Mesodermal cell (in vitro differentiated cells): ENCODE data around the gene PLD6.
"Not testable (repeated sequence)": the region's sequence is repeated elsewhere in the genome, so short reads cannot be mapped to it uniquely, and the experiment has no call there.

Experiments
- H3K27ac ChIP-seq: 2 replicates; pipeline ENCODE4 v1.7.0; 2013; ENCODE audit warnings: mild to moderate bottlenecking, low read depth, low read length, moderate library complexity; ENCODE audit not compliant: severe bottlenecking
- H3K36me3 ChIP-seq: 2 replicates; pipeline ENCODE4 v1.7.1; 2013; ENCODE audit warnings: mild to moderate bottlenecking, low read length, moderate library complexity; ENCODE audit not compliant: control insufficient read depth, insufficient read depth
- H3K4me1 ChIP-seq: one replicate; pipeline ENCODE4 v1.7.1; 2013; ENCODE audit warnings: mild to moderate bottlenecking, low read length; ENCODE audit not compliant: insufficient read depth, control insufficient read depth, poor library complexity, severe bottlenecking
- H3K4me3 ChIP-seq: 2 replicates; pipeline ENCODE4 v1.7.0; 2013; ENCODE audit warnings: low read length, control low read depth, mild to moderate bottlenecking; ENCODE audit not compliant: insufficient read depth, poor library complexity, severe bottlenecking; ENCODE audit errors: extremely low read depth
- H3K9me3 ChIP-seq: 2 replicates; pipeline ENCODE4 v1.7.1; 2013; ENCODE audit warnings: mild to moderate bottlenecking, low read length, moderate library complexity; ENCODE audit not compliant: control insufficient read depth
- WGBS, 2 experiments: methylation state at CpG; one replicate each; pipeline ENCODE4 v1.1.5; 2013; ENCODE audit warnings: missing lambda C conversion rate in 2 of 2; ENCODE audit not compliant: insufficient coverage in 2 of 2; 5-methylcytosine and 5-hydroxymethylcytosine counted together

The PLD6 gene

DNA sequence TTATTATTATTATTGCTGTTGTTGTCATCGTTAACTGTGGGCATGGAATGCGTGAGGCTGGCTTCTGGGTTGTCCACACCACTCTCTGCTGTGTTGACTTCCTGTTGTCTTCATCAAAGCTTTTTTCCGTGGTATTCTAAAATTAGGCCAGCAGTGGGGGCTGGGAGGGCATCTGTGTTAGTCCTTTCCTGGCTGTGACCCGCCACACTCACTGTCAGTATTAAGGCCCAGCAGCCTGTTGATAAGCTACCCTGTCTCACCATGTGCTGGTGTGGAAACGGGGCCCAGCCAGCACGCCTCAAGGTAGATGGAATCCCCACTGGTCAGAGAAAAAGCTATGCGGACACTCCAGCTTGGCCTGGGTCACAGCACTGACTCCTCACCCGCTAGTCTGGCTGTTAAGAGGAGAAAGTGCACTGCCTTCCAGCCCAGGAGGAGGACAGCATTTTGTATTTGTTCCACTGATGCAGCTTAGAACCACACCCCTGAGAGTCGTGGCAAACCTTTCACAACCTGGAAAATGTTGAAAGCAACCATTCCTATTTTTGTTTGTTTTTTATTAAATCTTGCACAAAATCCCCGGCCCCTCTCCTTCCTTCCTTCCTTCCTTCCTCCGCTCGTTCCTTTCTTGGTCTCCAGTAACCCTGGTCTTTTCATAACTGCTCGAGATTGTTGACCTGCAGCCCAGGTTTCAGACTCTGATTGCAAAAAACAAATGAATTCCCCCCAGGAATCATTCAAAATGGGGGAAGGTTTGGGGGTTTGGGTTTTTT lies 21.0 kb downstream of the PLD6 start:
- not testable (repeated sequence) for H3K4me3 ChIP-seq
- peaks cover 74% of the 10 kb centered on the region for H3K36me3 ChIP-seq

DNA sequence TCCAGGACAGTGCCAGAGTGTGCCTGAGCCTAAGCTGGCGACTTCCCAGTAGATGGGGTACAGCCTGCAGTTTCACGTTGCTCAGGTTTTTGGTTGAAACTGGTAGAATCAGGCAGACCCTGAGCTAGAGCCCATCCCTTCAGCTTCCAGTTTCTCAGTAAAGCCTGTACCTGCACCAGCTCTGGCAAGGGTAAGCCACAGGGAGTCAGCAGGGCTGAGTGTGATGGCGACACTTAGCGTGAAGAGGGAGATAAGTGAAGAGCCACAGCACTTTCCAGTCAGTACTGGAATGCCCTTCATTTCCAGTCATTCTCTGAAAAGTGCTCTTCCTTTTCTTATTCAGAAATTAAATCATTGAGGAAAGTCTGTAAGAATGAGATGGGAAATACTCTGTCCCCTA lies 22.4 kb downstream of the PLD6 start:
- Histone ChIP-seq H3K4me3 (no peak overlapping the region), H3K36me3 (peaks cover 75% of the 10 kb centered on the region), H3K27ac (peak overlapping the region; percentile 25), H3K4me1 (peaks cover 48% of the 10 kb centered on the region), H3K9me3 (no peaks in the 10 kb centered on the region)
- 100% methylated on average over 2 to 3 of the region's 4 CpGs for WGBS, 2 experiments

More for the DNA sequence above, 21.0 kb downstream of the PLD6 start:
- peaks cover 60% of the 10 kb centered on the region for H3K4me1 ChIP-seq
- H3K9me3 ChIP-seq, H3K27ac ChIP-seq: not testable (repeated sequence)
- WGBS, 2 experiments: 90 to 92% methylated on average over 5 to 7 of the region's 13 CpGs

DNA sequence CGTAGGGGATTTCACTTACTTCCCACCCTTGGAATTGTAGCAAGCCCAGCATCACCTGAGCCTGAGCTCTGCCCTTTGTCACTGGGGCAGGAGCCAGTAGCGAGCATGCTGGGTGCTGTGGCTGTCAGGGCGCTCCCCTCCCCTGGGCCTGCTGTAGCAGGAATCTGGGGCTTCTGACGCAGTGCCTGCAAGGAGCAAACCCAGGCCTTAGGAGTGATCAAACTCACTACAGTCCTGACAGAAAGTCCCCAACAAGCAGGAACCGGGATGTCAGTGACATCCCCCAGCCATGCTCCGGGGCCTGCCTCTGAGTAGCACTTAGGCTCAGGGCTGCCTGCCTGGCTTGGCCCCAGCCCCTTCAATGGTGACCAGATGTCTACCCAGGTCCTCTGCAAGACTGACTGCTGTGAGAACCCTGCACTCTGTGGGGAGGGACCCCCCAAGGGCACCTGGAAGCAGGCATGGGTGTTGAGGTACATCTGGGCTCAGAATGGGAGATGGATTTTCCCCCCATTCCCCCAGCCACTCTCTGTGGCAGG lies 23.5 kb downstream of the PLD6 start:
- WGBS, 2 experiments: 92 to 95% methylated on average over 5 to 6 of the region's 6 CpGs
- Histone ChIP-seq H3K36me3 (peaks cover 75% of the 10 kb centered on the region), H3K4me1 (peaks cover 40% of the 10 kb centered on the region), H3K9me3 (no peaks in the 10 kb centered on the region), H3K4me3 (no peak overlapping the region), H3K27ac (no peak overlapping the region)

DNA sequence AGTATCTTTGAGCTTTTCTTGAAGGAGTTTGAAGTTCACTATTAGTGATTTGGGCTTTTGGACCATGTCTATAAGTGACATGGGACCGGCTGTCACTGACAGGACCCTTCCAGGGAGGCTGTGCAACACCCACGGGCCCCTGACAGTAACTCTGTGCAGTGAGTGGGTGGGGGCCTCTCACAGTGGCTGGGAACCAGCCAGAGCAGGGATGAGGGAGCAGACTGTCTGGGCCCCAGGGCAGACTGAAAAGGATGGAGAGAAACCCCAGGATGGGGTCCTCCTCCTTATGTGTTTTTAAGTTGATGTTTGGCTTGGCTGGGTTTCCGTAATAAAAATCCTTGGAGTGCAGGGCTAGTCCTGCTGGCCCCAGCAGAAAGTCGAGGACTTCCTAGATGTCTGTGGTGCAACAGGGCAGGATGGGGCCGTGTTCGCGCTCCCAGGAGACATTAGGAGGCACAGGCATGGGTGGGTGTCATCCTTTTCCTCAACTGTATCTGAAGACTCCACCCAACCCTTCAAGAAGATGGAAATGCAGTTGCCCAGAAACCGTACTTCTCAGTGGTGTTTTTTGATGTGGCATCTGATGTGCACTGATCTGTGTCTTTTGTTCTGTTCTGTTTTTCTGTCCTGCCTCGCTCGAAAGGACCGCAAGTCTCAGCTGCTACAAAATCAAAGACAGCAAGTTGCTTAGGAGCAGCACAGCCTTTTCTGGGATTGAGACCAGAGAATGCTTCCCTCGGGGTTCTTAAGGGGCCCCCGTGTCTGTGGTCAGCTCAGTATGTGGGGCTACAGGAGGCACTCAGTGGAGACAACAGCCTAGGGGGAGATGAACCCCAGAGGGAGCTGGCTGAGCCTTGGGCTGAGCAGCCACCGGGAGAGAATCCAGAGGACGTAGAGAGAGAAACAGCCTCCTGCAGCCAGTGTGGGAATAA lies 24.2 kb downstream of the PLD6 start:
- H3K9me3 ChIP-seq: no peaks in the 10 kb centered on the region
- peaks cover 32% of the 10 kb centered on the region for H3K4me1 ChIP-seq
- WGBS, 2 experiments: 91 to 93% methylated on average over 10 to 15 of the region's 15 CpGs
- no peak overlapping the region for H3K27ac ChIP-seq
- H3K36me3 ChIP-seq: peaks cover 75% of the 10 kb centered on the region
- no peak overlapping the region for H3K4me3 ChIP-seq

DNA sequence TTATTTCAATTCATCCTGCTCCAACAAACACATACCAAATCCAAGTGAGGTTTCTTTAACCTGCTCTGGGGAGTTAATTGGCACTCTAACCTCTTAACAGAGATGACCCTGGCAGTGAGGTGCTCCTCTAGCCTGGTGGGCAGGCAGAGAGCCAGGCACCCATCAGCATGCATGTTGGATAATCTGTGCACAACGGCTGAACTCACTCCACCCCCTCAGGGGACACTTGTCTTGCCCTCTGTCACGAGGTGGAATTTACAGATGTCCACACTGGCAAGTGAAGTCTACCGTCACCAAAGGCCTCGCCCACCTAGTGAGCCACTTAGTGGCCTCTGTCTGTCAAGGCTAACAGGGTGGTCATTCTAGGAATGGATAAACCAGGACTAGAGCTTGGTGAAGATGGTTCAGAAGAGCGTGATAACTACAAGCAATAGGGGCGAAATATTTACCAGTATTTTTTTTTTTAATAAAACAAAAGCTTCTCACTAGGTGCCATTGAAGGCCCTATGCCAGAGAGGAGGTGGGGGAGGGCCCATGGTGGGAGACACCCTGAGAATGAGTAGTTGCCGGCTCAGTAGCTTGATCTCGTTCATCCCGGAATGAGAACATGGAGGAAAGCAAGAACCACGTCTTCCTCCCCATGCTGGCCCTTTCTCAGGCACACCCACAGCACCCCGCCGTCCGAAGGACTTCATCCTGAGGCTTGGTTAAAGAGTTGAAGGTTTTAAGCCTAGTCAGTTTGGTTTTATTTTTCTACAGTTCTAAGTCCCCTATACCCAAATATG lies 25.2 kb downstream of the PLD6 start:
- Histone ChIP-seq H3K9me3 (no peaks in the 10 kb centered on the region), H3K4me3 (no peak overlapping the region), H3K36me3 (peaks cover 75% of the 10 kb centered on the region), H3K27ac (no peak overlapping the region), H3K4me1 (peaks cover 22% of the 10 kb centered on the region)
- WGBS, 2 experiments: 93 to 100% methylated on average over 5 to 8 of the region's 13 CpGs

DNA sequence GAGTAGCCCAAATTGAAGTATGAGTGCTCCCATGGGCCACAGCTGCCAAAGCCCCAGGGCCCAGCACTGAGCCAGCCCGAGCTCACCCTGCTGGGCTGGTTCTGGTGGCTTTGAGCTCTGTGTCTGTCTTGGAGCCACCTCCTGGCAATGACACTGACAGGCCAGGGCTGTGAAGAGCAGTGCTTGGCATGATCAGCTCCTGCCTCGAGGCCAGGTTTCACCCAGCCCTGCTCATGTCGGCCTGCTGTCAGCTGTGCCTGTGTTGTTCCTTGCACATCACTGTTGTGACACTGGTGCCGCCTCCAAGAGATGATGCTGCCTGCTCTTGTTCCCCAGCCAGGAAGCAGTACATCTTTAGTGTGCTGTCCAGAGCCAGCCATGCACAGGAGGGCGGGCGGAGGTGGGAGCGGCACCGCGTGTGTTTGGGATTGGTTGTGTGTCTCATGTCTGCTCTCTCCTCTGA lies 26.0 kb downstream of the PLD6 start:
- Histone ChIP-seq H3K27ac (no peak overlapping the region), H3K4me3 (no peak overlapping the region), H3K4me1 (peaks cover 15% of the 10 kb centered on the region), H3K9me3 (no peaks in the 10 kb centered on the region), H3K36me3 (peaks cover 77% of the 10 kb centered on the region)
- WGBS, 2 experiments: 95 to 100% methylated on average over 5 to 8 of the region's 9 CpGs

DNA sequence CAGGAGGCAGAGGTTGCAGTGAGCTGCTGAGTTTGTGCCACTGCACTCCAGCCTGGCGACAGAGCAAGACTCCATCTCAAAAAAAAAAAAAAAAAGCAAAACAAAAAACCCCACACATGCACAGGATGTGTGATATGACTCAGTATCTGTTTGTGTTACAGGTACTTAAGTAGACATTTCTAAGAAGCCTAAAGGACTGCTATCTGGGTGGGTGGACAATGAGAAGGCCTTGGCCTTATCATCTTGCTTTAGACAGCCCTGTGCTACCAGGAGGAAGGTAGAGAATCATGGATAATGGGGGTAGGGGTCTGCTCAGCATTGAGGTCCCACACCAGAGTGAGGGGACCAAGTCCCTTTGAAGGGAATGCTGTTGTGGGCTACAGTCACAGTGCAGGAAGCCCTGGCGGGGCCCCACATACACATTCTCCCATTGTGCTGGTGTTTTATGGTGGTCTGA lies 26.7 kb downstream of the PLD6 start:
- H3K4me3 ChIP-seq: no peak overlapping the region
- H3K9me3 ChIP-seq: no peaks in the 10 kb centered on the region
- no CpG with 5 or more reads among the region's 2 CpGs for WGBS, 2 experiments
- peak overlapping the region; percentile 29 for H3K27ac ChIP-seq
- peaks cover 9% of the 10 kb centered on the region for H3K4me1 ChIP-seq
- H3K36me3 ChIP-seq: peaks cover 84% of the 10 kb centered on the region

DNA sequence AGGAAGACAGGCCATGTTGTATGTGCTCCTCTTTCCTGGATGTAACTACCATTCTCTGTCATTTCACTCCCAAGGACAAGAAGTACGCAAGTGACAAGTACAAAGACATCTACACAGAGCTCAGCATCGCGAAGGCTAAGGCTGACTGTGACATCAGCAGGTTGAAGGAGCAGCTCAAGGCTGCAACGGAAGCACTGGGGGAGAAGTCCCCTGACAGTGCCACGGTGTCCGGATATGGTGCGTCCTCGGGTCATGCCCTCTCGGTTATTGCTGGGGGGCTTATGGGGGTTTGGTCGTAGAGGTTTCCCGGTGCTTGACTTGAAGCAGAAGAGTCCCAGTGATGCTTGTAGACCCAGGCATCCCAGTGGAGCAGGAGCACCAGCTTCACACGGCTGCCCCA lies 29.0 kb downstream of the PLD6 start:
- Histone ChIP-seq H3K27ac (no peak overlapping the region), H3K4me1 (peaks cover 7% of the 10 kb centered on the region), H3K4me3 (no peak overlapping the region), H3K9me3 (no peaks in the 10 kb centered on the region), H3K36me3 (peaks cover 98% of the 10 kb centered on the region)
- WGBS, 2 experiments: 96 to 97% methylated on average over 8 to 12 of the region's 12 CpGs

DNA sequence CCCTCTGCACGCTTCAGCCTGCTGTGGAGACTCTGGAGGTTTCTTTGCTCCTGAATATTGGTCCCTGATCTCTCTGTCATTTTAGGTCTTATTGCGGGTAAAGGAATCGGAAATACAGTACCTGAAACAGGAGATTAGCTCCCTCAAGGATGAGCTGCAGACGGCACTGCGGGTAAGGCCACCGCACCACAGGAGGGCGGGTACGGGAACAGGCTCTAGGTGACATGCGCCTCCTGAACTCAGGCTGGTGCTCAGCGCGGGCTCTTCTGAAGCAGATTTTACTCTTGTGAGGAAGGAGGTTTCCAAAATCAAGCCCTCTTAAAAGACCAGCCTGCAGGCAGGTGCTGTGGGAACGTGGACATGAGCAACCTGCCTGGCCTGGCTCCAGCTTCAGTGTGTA lies 29.8 kb downstream of the PLD6 start:
- H3K9me3 ChIP-seq: no peaks in the 10 kb centered on the region
- 94 to 98% methylated on average over 10 to 11 of the region's 12 CpGs for WGBS, 2 experiments
- H3K36me3 ChIP-seq: peaks cover 97% of the 10 kb centered on the region
- peaks cover 10% of the 10 kb centered on the region for H3K4me1 ChIP-seq
- H3K27ac ChIP-seq: no peak overlapping the region
- H3K4me3 ChIP-seq: no peak overlapping the region

DNA sequence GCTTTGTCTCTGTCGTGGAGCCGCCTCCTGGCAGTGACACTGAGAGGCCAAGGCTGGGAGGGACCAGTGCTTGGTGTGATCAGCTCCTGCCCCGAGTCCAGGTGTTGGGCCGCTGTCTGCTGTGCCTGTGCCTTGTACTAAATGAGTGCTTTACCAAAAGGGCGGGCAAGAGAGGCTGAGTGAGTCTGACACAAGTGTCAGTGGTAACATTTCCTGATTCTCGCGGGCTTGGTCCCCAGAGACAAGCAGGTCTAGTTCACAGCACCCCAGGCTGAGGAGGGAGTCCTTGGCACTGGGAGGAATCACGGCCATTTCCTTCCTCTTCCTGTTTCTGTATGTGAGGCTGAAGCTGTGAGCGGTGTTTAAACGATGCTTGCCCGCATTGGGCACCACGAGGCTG lies 30.2 kb downstream of the PLD6 start:
- Histone ChIP-seq H3K4me3 (no peak overlapping the region), H3K27ac (no peak overlapping the region), H3K4me1 (peaks cover 10% of the 10 kb centered on the region), H3K36me3 (peaks cover 97% of the 10 kb centered on the region), H3K9me3 (no peaks in the 10 kb centered on the region)
- 93 to 98% methylated on average over 10 to 12 of the region's 12 CpGs for WGBS, 2 experiments
